Panc1 (cell line): Measurements from ENCODE around the gene SFMBT1.

Experiments
- CTCF ChIP-seq: fragments of 450-650 bp; IDR thresholded peaks from 2 replicates; pipeline ENCODE4 v1.5.1; 2017; ENCODE audit warnings: mild to moderate bottlenecking
- POLR2AphosphoS5 ChIP-seq: IDR thresholded peaks from 2 replicates; pipeline ENCODE4 v1.6.1; 2012; ENCODE audit warnings: mild to moderate bottlenecking, low read depth, low read length, moderate library complexity

- TF ChIP-seq CTCF (no peak), POLR2AphosphoS5 (no peak)
Observed at GRCh38 chr3:52874160-52874701, 171.6 kb downstream of the SFMBT1 start.
